Hematopoietic multipotent progenitor cell treated with erythropoietin and hydrocortisone succinate and interleukin-3 and kit ligand, for 4 days (in vitro differentiated cells): ENCODE measurements around the gene PPIL3.
A peak's percentile ranks its signal among the peaks of the same experiment; 100 is the strongest.
"Not testable (repeated sequence)": the region's sequence is repeated elsewhere in the genome, so short reads cannot be mapped to it uniquely, and the experiment has no call there.

Experiments used
- DNase-seq: peaks from one replicate; pipeline ENCODE4 v3.0.0-alpha.2; 2015

Gene PPIL3

DNA sequence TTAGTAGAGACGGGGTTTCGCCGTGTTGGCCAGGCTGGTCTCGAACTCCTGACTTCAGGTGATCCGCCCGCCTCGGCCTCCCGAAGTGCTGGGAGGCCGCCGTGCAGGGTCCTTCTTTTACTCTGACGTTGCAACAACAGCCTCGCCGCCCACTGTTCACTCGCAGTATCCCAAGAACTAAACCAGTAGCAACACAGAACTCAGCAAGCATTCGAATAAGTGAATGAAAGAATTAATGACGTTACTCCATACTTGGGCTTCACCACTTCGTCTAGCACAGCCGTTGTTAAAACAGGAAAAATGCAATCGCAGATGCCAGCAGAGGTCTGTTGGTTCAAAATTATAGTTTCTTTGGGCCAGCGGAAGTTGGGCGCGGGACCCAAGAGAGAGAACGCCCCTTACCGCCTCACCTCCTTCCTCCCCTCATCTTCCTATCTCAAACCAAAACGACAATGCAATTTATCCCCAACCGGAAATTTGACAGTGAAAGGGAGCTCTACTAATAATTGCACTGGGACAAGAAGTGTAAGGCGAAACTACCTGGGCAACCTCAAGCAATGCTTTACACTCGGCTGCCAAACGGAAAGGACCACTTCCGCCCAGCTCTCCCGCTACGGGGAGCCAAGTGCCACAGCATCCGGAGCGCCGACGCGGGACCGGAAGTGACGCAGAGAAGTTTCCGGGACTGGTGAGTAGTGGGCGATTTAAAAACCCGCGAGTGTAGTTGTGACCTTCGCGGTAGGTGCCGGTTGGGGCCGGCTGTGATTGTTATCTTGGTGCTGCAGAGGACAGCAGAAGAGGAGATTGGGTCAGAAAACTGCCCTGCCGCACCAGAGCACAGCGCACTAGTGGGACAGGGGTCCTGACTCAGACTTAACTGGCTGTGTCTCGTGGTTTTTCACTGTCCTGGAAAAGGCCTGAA, at the start of gene PPIL3, which contains the start of gene NIF3L1:
TSS of gene PPIL3 (minus strand) at position 374 of the 922 bp plus-strand sequence. CDS start 1,462 bp downstream, outside the sequence.
TSS of gene NIF3L1 (plus strand) at position 668 of the 922 bp plus-strand sequence. CDS start 2,573 bp downstream, outside the sequence.
- peak; percentile 99 for DNase-seq

DNA sequence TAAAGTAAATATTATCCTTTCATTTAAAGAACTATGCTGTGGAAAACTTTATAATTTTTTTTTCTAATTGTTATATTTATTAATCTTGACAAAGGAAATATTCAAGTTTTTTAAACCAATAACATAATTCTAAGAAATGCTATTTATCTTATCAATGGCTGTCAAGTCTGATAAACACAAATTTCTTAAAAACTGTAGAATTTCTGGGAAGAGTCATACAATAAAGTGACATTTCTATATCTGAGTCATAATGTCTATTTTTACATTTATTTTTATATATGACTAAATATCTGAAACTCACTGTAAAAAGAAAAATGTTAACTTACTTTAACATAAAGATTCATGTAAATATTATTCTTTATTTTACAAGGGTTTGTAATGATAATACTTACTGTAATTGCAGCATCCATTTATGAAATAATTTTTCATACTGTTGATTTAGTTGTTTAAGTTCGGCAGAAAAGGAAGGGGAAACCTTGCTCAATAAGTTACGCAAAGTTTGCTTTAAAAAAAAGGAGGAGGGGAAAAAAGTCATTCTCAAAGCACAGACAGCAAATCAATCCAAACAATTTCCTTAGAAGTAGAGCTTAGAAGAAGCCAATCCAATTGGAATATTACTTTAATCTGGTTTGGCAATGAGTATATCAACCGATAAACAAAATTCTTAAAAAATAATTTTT, 42.2 kb upstream of the PPIL3 start:
- peak; percentile 56 for DNase-seq

DNA sequence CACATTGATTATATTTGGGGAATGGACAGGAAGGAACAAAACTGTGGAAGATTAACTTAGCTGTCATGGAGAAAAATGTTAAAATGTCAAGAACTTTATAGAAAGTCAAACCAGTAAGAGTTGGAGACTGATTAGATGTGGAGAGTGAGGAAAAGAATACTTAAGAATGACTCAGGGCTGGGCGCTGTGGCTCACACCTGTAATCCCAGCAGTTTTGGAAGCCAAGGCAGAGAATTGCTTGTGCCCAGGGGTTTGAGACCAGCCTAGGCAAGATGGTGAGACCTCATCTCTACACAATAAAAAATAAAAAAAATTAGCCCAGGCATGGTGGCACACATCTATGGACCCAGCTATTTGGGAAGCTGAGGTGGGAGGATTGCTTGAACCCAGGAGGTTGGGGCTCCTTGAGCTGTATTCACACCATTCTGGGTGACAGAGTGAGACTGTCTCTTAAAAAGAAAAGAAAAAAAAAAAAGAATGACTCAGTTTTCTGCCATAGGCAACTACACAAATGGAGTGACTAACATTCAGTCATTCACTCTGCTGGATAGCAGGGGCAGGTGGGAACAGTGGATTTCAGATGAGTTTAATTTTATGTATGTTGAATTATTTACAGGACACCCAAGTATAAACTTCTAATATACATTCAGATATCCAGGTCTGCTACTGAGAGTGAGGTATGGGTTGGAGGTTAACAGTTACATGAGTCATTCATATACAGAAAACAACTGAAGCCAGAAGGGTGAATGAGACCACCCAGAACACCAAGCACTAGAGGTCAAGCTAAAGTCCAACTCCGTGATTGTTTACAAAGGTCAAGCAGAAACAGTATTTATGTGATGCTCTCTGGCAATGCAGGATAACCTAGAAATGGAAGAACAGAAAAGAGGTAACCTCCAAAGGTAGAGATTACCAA, 40.7 kb upstream of the PPIL3 start:
- DNase-seq = no peak

GRCh38 chr2:200922439-200922838, 33.6 kb upstream of the PPIL3 start:
- no peak for DNase-seq

DNA sequence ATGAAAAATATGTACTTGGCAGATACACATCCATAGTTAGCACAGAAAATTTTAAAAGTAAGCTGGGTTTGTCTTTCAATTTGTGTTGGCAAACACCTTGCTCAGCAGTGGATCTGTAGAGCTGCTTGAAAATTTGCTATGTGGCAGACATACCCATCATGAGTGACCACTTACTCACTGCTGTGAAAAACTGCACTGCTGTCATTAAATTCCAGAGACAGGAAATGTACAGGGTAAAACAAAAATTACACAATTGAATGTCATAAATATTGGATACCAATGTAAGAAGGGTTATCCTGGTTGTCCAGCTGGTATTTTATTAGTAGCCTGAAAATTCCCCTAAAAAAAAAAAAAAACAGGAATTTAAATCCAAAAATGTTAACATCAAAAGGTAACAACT, 24.8 kb upstream of the PPIL3 start:
- no peak for DNase-seq

- no peak for DNase-seq
Observed at GRCh38 chr2:200909958-200910357, 21.1 kb upstream of the PPIL3 start.

GRCh38 chr2:200905618-200906296, 16.9 kb upstream of the PPIL3 start:
- peak; percentile 89 for DNase-seq

GRCh38 chr2:200901459-200902072, 12.7 kb upstream of the PPIL3 start:
- DNase-seq = peak; percentile 97

- no peak for DNase-seq
Observed at GRCh38 chr2:200899482-200899881, 10.6 kb upstream of the PPIL3 start.

GRCh38 chr2:200881715-200882249, 7.1 kb downstream of the PPIL3 start:
- not testable (repeated sequence) for DNase-seq

GRCh38 chr2:200878289-200878880, 10.5 kb downstream of the PPIL3 start:
- DNase-seq = no peak

DNA sequence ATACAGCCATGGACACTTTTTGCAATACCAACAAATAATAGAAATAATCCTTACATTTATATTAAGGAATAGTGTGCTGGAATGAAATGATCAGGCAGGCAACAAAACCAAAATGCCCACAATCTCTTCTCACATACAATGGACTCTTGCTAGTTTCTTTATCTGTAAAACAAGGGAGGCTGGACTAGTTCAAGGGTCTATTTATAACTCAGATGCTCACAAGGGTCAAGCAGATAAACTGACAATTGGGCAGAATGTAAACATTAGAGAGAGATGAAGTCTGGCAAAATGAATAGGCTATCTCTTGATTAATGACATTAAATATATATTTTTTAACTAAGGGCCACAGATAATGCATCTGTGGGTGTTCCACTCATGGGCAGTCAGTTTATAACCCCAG, 11.4 kb downstream of the PPIL3 start:
- peak; percentile 44 for DNase-seq

- DNase-seq = no peak
Observed at GRCh38 chr2:200873560-200873959, 15.3 kb downstream of the PPIL3 start.

GRCh38 chr2:200871151-200871550, 17.7 kb downstream of the PPIL3 start:
- DNase-seq = peak; percentile 44

GRCh38 chr2:200869014-200869413, 19.9 kb downstream of the PPIL3 start:
- peak; percentile 54 for DNase-seq

- DNase-seq = peak; percentile 97
Observed at GRCh38 chr2:200864176-200865034, 24.5 kb downstream of the PPIL3 start, which contains the start of gene CLK1. TSS of gene CLK1 (minus strand) at chr2:200864658. CDS start at chr2:200861862, 2,796 bp downstream.

- no peak for DNase-seq
Observed at GRCh38 chr2:200863782-200864175, 25.1 kb downstream of the PPIL3 start.

- DNase-seq = peak; percentile 75
Observed at GRCh38 chr2:200862532-200863000, 26.3 kb downstream of the PPIL3 start.

GRCh38 chr2:200861617-200862155, 27.2 kb downstream of the PPIL3 start:
- no peak for DNase-seq
